ENCODE results near the gene PIEZO1.

- TF ChIP-seq NR2F1 (conservative IDR thresholded peaks at IDR 0.05) (no peak), SUZ12 (IDR thresholded peaks at IDR 0.05; ENCODE audit: unreplicated experiment) (no peak), CTCF (IDR thresholded peaks at IDR 0.05 in 2 of 3, conservative IDR thresholded peaks at IDR 0.05 in 1 of 3; ENCODE audit: control insufficient read depth in 2 of 3, extremely low read depth in 1 of 3, insufficient read depth in 1 of 3, low read depth in 3 of 3, low read length in 3 of 3) (no peak), ZBTB11 (CRISPR knock-in tag; IDR thresholded peaks at IDR 0.05) (no peak), E4F1 (IDR thresholded peaks at IDR 0.05; ENCODE audit: borderline replicate concordance, partially characterized antibody) (no peak), ATF7 (IDR thresholded peaks at IDR 0.05; ENCODE audit: low read depth) (no peak), TCF7 (IDR thresholded peaks at IDR 0.05; ENCODE audit: borderline replicate concordance) (no peak)
Measured at GRCh38 chr16:88770461-88771293, 14.3 kb downstream of the PIEZO1 start.

Measured in GM12878 (cell line).